ENCODE data around the gene NPAS3. TPM values are rescaled to one million over a fixed set of nuclear protein-coding genes. Genes with fewer than 3 reads are reported as not detected.

Gene NPAS3
- total and polyA plus RNA-seq, 7 donors = 0.36 to 6.4 (median 4.6) TPM; not detected in 2

DNA sequence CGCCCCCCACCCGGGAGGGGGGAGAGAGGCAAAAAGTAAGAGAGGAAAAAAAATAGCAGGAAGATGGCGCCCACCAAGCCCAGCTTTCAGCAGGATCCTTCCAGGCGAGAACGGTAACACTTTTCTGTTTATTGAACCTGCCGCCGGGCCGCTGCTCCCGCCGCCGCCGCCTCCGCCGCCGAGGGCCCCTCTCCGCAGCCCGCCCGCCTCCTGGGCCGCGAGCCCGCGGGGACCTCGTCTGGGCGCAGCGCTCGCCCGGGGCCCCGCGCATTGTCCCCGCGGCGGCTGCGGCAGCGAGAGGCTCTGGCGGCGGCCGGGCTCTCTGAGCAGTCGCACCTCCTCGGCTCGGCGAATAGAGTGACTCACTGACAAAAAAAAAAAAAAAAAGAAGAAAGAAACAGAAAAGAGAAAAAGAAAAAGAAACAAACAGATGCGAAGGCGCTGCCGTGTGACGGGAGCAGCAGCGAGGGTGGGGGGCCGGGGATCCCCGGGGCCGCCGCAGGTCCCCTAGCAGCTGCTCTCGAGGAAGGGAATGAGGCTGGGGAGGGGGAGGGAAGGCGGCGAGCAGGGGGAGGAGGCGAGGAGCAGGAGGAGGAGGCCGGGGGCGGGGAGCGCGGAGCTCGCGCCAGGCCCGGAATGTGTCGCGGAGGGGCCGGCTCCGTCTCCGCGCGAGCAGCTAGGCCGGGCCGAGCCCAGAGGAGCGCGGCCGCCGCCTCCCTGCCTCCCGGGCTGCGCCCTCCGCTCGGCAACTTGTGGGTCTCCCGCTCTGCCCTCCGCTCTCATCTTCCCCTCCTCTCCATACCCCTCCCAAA lies 781 bp downstream of the NPAS3 start:
- DNase-seq = peak; percentile 95
- H3K4me3 ChIP-seq = peak overlapping the region; percentile 54 to 88 (median 71)
- H3K9me3 ChIP-seq = no peaks in the 10 kb centered on the region
- peaks cover 0 to 28% (median 22%) of the 10 kb centered on the region in 4 donors for H3K4me1 ChIP-seq
- WGBS, 2 donors = 0 to 1% methylated on average over 80 of the region's 80 CpGs
- peak; percentile 19 to 36 for TF ChIP-seq POLR2A (IDR thresholded peaks at IDR 0.05)
- TF ChIP-seq EP300 (IDR thresholded peaks at IDR 0.05) = no peak
- TF ChIP-seq POLR2AphosphoS5 (IDR thresholded peaks at IDR 0.05) = peak in 1 of 4 donors; percentile 62
- no peak for TF ChIP-seq CTCF (IDR thresholded peaks at IDR 0.05)
- H3K27me3 ChIP-seq = peaks cover 0 to 9% (median 0%) of the 10 kb centered on the region in 3 donors
- no peaks in the 10 kb centered on the region for H3K36me3 ChIP-seq
- H3K27ac ChIP-seq = peak overlapping the region; percentile 90 to 98 (median 94)
- intact Hi-C loops (cut with DNase I) = loop anchor here (2.0 to 10.0 kb wide), 4 partner anchors 43 to 853 kb away; no protein-coding TSS in a partner anchor

GRCh38 chr14:32940066-32940651 lies 1.5 kb downstream of the NPAS3 start:
- H3K9me3 ChIP-seq = no peaks in the 10 kb centered on the region
- peak overlapping the region; percentile 90 to 98 (median 94) for H3K27ac ChIP-seq
- no peak for TF ChIP-seq CTCF (IDR thresholded peaks at IDR 0.05)
- H3K27me3 ChIP-seq = peaks cover 0 to 7% (median 0%) of the 10 kb centered on the region in 3 donors
- H3K36me3 ChIP-seq = no peaks in the 10 kb centered on the region
- H3K4me1 ChIP-seq = peaks cover 0 to 25% (median 19%) of the 10 kb centered on the region in 4 donors
- intact Hi-C loops (cut with DNase I) = loop anchor here (10.0 kb wide), 1 partner anchor 65 kb away; no protein-coding TSS in a partner anchor
- peak overlapping the region; percentile 54 to 88 (median 71) for H3K4me3 ChIP-seq
- DNase-seq = no peak
- 9 to 17% methylated on average over 13 of the region's 13 CpGs for WGBS, 2 donors

DNA sequence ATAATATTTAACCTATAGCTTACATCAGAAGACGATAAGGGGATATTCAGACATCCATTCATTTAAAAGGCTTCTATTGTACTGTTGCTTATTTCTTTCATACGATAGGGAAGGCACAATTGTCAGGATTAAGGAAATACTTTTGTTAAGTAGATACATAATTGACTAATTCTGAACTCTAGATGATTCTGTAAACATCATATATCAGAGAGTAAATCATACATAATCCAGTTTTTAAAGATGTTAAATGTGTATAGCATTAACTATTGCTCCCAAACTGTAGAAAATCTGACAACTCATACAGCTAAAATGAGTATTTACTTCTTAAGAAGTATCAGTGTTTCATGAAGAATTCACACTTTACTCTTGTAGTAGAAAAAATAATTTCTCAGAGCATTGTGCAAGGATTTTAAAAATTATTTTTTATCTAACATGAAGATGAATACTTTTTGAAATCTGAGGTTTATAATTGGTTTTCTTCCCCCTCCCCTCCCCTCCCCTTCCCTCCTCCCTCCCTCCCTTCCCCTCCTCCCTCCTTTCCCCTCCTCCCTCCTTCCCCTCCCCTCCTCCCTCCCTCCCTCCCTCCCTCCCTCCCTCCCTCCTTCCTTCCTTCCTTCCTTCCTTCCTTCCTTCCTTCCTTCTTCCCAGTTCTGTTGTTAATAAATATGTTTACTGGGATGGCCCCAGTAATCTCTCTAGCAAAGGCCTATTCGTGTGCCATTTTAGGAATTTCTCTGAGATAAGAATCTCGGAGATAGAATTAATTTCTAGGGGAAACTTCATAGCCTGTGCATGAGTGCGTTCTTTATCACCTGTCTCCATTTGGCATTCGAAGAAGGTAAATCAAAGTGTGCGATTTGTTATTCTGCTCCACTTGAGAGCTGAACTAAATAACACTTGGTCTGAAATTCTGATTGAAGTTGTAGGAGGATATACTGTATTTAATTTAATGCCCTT lies 2.3 kb downstream of the NPAS3 start:
- no peak for DNase-seq
- no peaks in the 10 kb centered on the region for H3K9me3 ChIP-seq
- H3K4me3 ChIP-seq = peak overlapping the region in 3 of 4 donors; percentile 70 to 88 (median 72)
- H3K4me1 ChIP-seq = peaks cover 0 to 29% (median 16%) of the 10 kb centered on the region in 4 donors
- H3K36me3 ChIP-seq = no peaks in the 10 kb centered on the region
- no peaks in the 10 kb centered on the region for H3K27me3 ChIP-seq
- WGBS, 2 donors = 58 to 76% methylated on average over 7 of the region's 7 CpGs
- H3K27ac ChIP-seq = peak overlapping the region; percentile 90 to 98 (median 94)
- no peak for TF ChIP-seq POLR2A (IDR thresholded peaks at IDR 0.05)
- no peak for TF ChIP-seq POLR2AphosphoS5 (IDR thresholded peaks at IDR 0.05)
- TF ChIP-seq EP300 (IDR thresholded peaks at IDR 0.05) = no peak
- no peak for TF ChIP-seq CTCF (IDR thresholded peaks at IDR 0.05)
- intact Hi-C loops (cut with DNase I) = loop anchor here (10.0 kb wide), 1 partner anchor 64 kb away; no protein-coding TSS in a partner anchor

DNA sequence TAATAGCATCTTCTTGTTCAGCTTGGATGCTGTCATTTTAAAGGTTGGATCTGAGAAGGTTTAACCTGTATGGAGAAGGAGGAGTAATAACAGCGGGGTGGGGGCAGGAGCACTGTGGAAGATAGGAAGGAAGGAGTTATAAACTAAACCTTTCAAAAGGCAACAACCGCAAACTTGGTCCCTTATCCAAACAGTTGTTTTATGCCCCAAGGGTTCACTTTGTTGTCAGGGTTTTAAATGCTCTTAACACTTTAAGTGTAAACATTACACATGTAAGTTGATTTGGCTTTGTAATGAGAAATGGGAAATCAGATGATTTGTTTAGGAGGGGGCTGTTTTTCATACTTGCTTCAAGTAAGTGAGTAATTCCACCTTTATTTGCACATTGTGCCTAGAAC lies 3.0 kb downstream of the NPAS3 start:
- TF ChIP-seq EP300 (IDR thresholded peaks at IDR 0.05) = no peak
- TF ChIP-seq POLR2A (IDR thresholded peaks at IDR 0.05) = no peak
- TF ChIP-seq CTCF (IDR thresholded peaks at IDR 0.05) = no peak
- no peak for TF ChIP-seq POLR2AphosphoS5 (IDR thresholded peaks at IDR 0.05)
- H3K36me3 ChIP-seq = no peaks in the 10 kb centered on the region
- 34 to 74% methylated on average over 2 of the region's 2 CpGs for WGBS, 2 donors
- no peaks in the 10 kb centered on the region for H3K9me3 ChIP-seq
- no peak for DNase-seq
- H3K4me3 ChIP-seq = no peak overlapping the region
- H3K27ac ChIP-seq = no peak overlapping the region
- intact Hi-C loops (cut with DNase I) = loop anchor here (10.0 kb wide), 1 partner anchor 63 kb away; no protein-coding TSS in a partner anchor
- no peaks in the 10 kb centered on the region for H3K27me3 ChIP-seq
- peaks cover 0 to 29% (median 16%) of the 10 kb centered on the region in 4 donors for H3K4me1 ChIP-seq

Measured in sigmoid colon (tissue), 7 donors.